ENCODE results near the gene TYW1. TPM values are rescaled to one million over a fixed set of nuclear protein-coding genes. Genes with fewer than 3 reads are reported as not detected.
"Not testable (repeated sequence)": the region's sequence is repeated elsewhere in the genome, so short reads cannot be mapped to it uniquely, and the experiment has no call there.

TYW1 gene
- total and polyA plus RNA-seq, 2 of the 4 experiments (the other 2 are of a cell fraction), result 10.7 to 23.7 TPM

DNA sequence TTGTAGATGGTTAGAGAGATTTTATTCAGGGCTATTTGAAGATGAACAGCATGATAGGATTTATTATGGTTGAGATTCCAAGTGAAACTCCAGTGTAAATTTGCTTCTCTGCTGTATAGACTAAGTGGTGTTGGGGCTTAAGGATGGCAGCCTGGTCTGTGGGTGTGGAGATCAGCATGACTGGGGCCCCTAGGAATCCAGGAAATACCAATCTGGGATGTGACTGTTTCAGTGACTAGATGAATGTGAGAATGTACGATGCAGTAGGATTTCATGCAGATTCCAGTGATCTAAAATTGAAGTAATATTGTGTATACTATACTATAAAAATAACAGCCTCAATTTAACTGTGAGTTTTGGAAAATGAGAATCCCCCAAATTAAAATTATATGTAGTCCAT, 28.8 kb downstream of the TYW1 start:
- H3K9ac ChIP-seq (ENCODE audit: low read depth, low read length), result peak overlapping the region; percentile 23; the same call in 1 of the 2 replicates
- H4K20me1 ChIP-seq (ENCODE audit: insufficient read depth, low read length); H3K56ac ChIP-seq (ENCODE audit: extremely low read depth, insufficient read depth, low read length); dilution Hi-C loops (cut with HindIII; ENCODE audit: low sequenced_read_pairs, unreplicated experiment); POLR2A ChIA-PET (ENCODE audit: unreplicated experiment); H2AK5ac ChIP-seq (ENCODE audit: low read depth, low read length); H4K5ac ChIP-seq (ENCODE audit: low read depth, low read length); H3K9me1 ChIP-seq (ENCODE audit: insufficient read depth, low read length); H3K9me3 ChIP-seq (ENCODE audit: control insufficient read depth, insufficient read depth, low read length); H3K27me3 ChIP-seq (ENCODE audit: control insufficient read depth, insufficient read depth, low read length); H3K4me2 ChIP-seq (ENCODE audit: low read depth, low read length); H2AK9ac ChIP-seq (replicated peaks; ENCODE audit: low read depth, low read length, poor library complexity); H3K4me1 ChIP-seq (ENCODE audit: control insufficient read depth, insufficient read depth, low read length); in situ Hi-C loops (cut with MboI; ENCODE audit: low sequenced_read_pairs); intact Hi-C loops (cut with micrococcal nuclease); H2AFZ ChIP-seq (replicated peaks; ENCODE audit: low read length, poor library complexity); BruUV-seq (replicated peaks); H3K18ac ChIP-seq (ENCODE audit: low read depth, low read length); H3K4me3 ChIP-seq (ENCODE audit: insufficient read depth, low read depth, low read length): not testable (repeated sequence)
- peak; percentile 73 for DNase-seq
- peak overlapping the region; percentile 67; the same call in 1 of the 2 replicates for H2BK20ac ChIP-seq (ENCODE audit: low read depth, low read length)
- peak overlapping the region; percentile 92; the same call in 1 of the 3 replicates for H2BK15ac ChIP-seq (ENCODE audit: low read depth, low read length)
- CTCF ChIA-PET, result interaction anchor here (1.0 kb wide), 1 partner anchor 9 kb away, joined by 3 read pairs; no protein-coding TSS in a partner anchor
- H4K91ac ChIP-seq (ENCODE audit: insufficient read depth, low read depth, low read length), result 0 out of 2 replicates have a peak overlapping the region, but pooled peaks have one; percentile 94
- peak overlapping the region in 1 of 2 experiments; percentile 99; a peak in 2 of 4 replicates for H4K8ac ChIP-seq (ENCODE audit: low read depth in 2 of 2, low read length in 2 of 2)
- H2BK5ac ChIP-seq (ENCODE audit: low read depth, low read length, poor library complexity, severe bottlenecking), result peak overlapping the region; percentile 88
- peaks cover 18% of the 10 kb centered on the region for H3K36me3 ChIP-seq (ENCODE audit: control insufficient read depth, insufficient read depth, low read length)
- peak overlapping the region; percentile 84; the same call in 1 of the 2 replicates for H3K27ac ChIP-seq (ENCODE audit: insufficient read depth, low read length)
- peak overlapping the region; percentile 94; the same call in 1 of the 2 replicates for H3K4ac ChIP-seq (ENCODE audit: low read depth, low read length)
- H3K23ac ChIP-seq (ENCODE audit: low read depth, low read length), result peak overlapping the region; percentile 31; the same call in 1 of the 2 replicates
- WGBS, 2 experiments (ENCODE audit: extremely low coverage in 2 of 2, insufficient read length in 1 of 2), result no CpG with 5 or more reads among the region's 1 CpG
- peak overlapping the region; percentile 99 for H3K14ac ChIP-seq (replicated peaks; ENCODE audit: low read depth, low read length)
- peaks cover 11 to 14% of the 10 kb centered on the region in 2 experiments for H3K79me1 ChIP-seq (ENCODE audit: low read depth in 1 of 2, low read length in 2 of 2)
- peak overlapping the region; percentile 88; the same call in 1 of the 2 replicates for H2BK120ac ChIP-seq (ENCODE audit: low read depth, low read length)
- ATAC-seq (ENCODE audit: low read depth), result peak; percentile 99

DNA sequence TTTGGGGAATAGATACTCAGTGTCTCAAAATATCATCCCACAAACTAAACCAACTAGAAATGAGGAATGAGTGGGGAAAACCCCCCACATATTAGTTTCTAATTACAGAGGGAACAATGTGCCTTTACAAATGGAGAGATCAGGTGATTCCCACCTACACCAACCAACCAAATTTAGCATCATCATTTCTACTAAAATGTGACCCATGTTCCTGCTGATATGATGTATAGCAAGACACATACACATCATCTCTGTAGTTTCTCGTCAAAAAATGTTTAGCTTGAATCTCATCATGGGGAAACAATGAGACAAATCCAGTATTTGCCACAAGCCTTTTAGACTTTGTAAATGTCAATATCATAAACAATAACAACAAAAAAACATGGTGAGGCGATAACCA, 35.1 kb downstream of the TYW1 start:
- intact Hi-C loops (cut with micrococcal nuclease); H3K4ac ChIP-seq (ENCODE audit: low read depth, low read length); H4K20me1 ChIP-seq (ENCODE audit: insufficient read depth, low read length); H3K56ac ChIP-seq (ENCODE audit: extremely low read depth, insufficient read depth, low read length); CTCF ChIA-PET; POLR2A ChIA-PET (ENCODE audit: unreplicated experiment); H2AK5ac ChIP-seq (ENCODE audit: low read depth, low read length); H4K5ac ChIP-seq (ENCODE audit: low read depth, low read length); H2BK15ac ChIP-seq (ENCODE audit: low read depth, low read length); H2BK120ac ChIP-seq (ENCODE audit: low read depth, low read length); ATAC-seq (ENCODE audit: low read depth); in situ Hi-C loops (cut with MboI; ENCODE audit: low sequenced_read_pairs); H3K4me3 ChIP-seq (ENCODE audit: insufficient read depth, low read depth, low read length); H3K9me3 ChIP-seq (ENCODE audit: control insufficient read depth, insufficient read depth, low read length); H3K79me1 ChIP-seq (ENCODE audit: low read depth in 1 of 2, low read length in 2 of 2); H3K4me1 ChIP-seq (ENCODE audit: control insufficient read depth, insufficient read depth, low read length); H2BK20ac ChIP-seq (ENCODE audit: low read depth, low read length); H3K18ac ChIP-seq (ENCODE audit: low read depth, low read length); H3K9ac ChIP-seq (ENCODE audit: low read depth, low read length); H3K9me1 ChIP-seq (ENCODE audit: insufficient read depth, low read length); H3K27me3 ChIP-seq (ENCODE audit: control insufficient read depth, insufficient read depth, low read length); H3K23ac ChIP-seq (ENCODE audit: low read depth, low read length); H2AFZ ChIP-seq (replicated peaks; ENCODE audit: low read length, poor library complexity); H4K8ac ChIP-seq (ENCODE audit: low read depth in 2 of 2, low read length in 2 of 2); H2BK5ac ChIP-seq (ENCODE audit: low read depth, low read length, poor library complexity, severe bottlenecking); H3K4me2 ChIP-seq (ENCODE audit: low read depth, low read length); H4K91ac ChIP-seq (ENCODE audit: insufficient read depth, low read depth, low read length); H2AK9ac ChIP-seq (replicated peaks; ENCODE audit: low read depth, low read length, poor library complexity); H3K14ac ChIP-seq (replicated peaks; ENCODE audit: low read depth, low read length); dilution Hi-C loops (cut with HindIII; ENCODE audit: low sequenced_read_pairs, unreplicated experiment); H3K27ac ChIP-seq (ENCODE audit: insufficient read depth, low read length); DNase-seq; BruUV-seq (replicated peaks): not testable (repeated sequence)
- peaks cover 11% of the 10 kb centered on the region for H3K36me3 ChIP-seq (ENCODE audit: control insufficient read depth, insufficient read depth, low read length)
- no CpG with 5 or more reads among the region's 2 CpGs for WGBS, 2 experiments (ENCODE audit: extremely low coverage in 2 of 2, insufficient read length in 1 of 2)
